Common myeloid progenitor, CD34-positive (primary cell): Measurements from ENCODE around the gene RUSF1.
"Not testable (repeated sequence)": the region's sequence is repeated elsewhere in the genome, so short reads cannot be mapped to it uniquely, and the experiment has no call there.

ENCODE experiments used
- CTCF ChIA-PET: fragments of 350-600 bp; sonication (Branson Sonifier 250); formaldehyde crosslinking; loops from one replicate; lab custom pipeline; 2021; ENCODE audit warnings: antibody characterized with exemption; lab: Charles Lee
- POLR2A ChIA-PET: fragments of 350-600 bp; sonication (Branson Sonifier 250); formaldehyde crosslinking; loops from one replicate; lab custom pipeline; 2021; ENCODE audit warnings: antibody characterized with exemption; lab: Charles Lee
- DNase-seq, 3 donors: peaks; one replicate each; pipeline versions ENCODE4 v3.0.0 to v3.0.0-alpha.2; 2013
- H3K27ac ChIP-seq, 2 experiments: 1 replicate in 1 of 2; 2 replicates in 1 of 2; pipeline ENCODE4 v1.7.0; 2013; ENCODE audit warnings: inconsistent platforms in 2 of 2, low read length in 2 of 2, mild to moderate bottlenecking in 2 of 2, low read depth in 1 of 2, moderate library complexity in 1 of 2; ENCODE audit not compliant: severe bottlenecking in 2 of 2, insufficient read depth in 1 of 2, poor library complexity in 1 of 2
- H3K27me3 ChIP-seq, 5 experiments: replicated peaks in 2 of 5; 1 replicate in 3 of 5; 2 replicates in 2 of 5; pipeline versions ENCODE4 v1.6.1 to v1.7.0; 2013; ENCODE audit warnings: low read length in 4 of 5, mild to moderate bottlenecking in 2 of 5, moderate library complexity in 2 of 5, inconsistent platforms in 1 of 5; ENCODE audit not compliant: insufficient read depth in 5 of 5, control insufficient read depth in 4 of 5
- H3K36me3 ChIP-seq, 4 experiments: 1 replicate in 2 of 4; 2 replicates in 2 of 4; pipeline versions ENCODE4 v1.6.1 to v1.7.0; 2013; ENCODE audit warnings: low read length in 3 of 4, control low read depth in 1 of 4, mild to moderate bottlenecking in 1 of 4; ENCODE audit not compliant: control insufficient read depth in 4 of 4, insufficient read depth in 4 of 4
- H3K4me1 ChIP-seq, 4 experiments: 1 replicate in 3 of 4; 2 replicates in 1 of 4; pipeline versions ENCODE4 v1.6.1 to v1.7.1; 2013; ENCODE audit warnings: low read length in 3 of 4, mild to moderate bottlenecking in 3 of 4, control low read depth in 1 of 4, inconsistent platforms in 1 of 4, moderate library complexity in 1 of 4; ENCODE audit not compliant: control insufficient read depth in 4 of 4, insufficient read depth in 4 of 4; ENCODE audit errors: control extremely low read depth in 1 of 4
- H3K4me3 ChIP-seq, 7 experiments: 1 replicate in 4 of 7; 2 replicates in 3 of 7; pipeline versions ENCODE4 v1.5.1 to v1.7.0; 2013; ENCODE audit warnings: mild to moderate bottlenecking in 7 of 7, low read length in 6 of 7, moderate library complexity in 6 of 7, inconsistent platforms in 2 of 7, low read depth in 2 of 7, control low read depth in 1 of 7; ENCODE audit not compliant: insufficient read depth in 4 of 7, control insufficient read depth in 1 of 7; ENCODE audit errors: extremely low read depth in 1 of 7
- H3K9me3 ChIP-seq, 5 experiments: 1 replicate in 4 of 5; 2 replicates in 1 of 5; pipeline versions ENCODE4 v1.6.1 to v1.7.1; 2013; ENCODE audit warnings: low read length in 4 of 5, mild to moderate bottlenecking in 2 of 5, inconsistent platforms in 1 of 5, low read depth in 1 of 5, moderate library complexity in 1 of 5; ENCODE audit not compliant: control insufficient read depth in 4 of 5, insufficient read depth in 2 of 5; ENCODE audit errors: control extremely low read depth in 1 of 5
- WGBS: methylation state at CpG from one replicate; pipeline ENCODE4 v1.1.5; 2013; ENCODE audit not compliant: insufficient coverage; 5-methylcytosine and 5-hydroxymethylcytosine counted together

RUSF1 gene

DNA sequence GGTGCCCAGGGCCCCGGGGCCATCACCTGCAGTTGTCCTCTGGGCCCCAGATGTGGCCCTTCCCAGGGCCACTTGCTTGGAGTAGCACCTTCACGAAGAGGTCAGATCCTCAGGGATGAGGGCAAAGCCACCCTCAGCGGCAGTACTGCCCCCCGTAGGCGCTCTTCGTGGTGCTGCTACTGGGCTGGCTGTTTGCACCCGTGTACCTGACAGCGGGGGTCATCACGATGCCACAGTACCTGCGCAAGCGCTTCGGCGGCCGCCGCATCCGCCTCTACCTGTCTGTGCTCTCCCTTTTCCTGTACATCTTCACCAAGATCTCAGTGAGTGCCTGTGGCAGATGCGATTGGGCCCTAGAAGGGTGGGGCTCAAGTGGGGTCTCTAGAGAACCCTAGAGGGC, 22.6 kb downstream of the RUSF1 start:
- Histone ChIP-seq H3K9me3 (no peaks in the 10 kb centered on the region), H3K27me3 (no peaks in the 10 kb centered on the region), H3K36me3 (peaks cover 3 to 12% (median 7%) of the 10 kb centered on the region in 4 experiments), H3K4me1 (peaks cover 0 to 37% (median 28%) of the 10 kb centered on the region in 4 experiments), H3K27ac (no peak overlapping the region), H3K4me3 (no peak overlapping the region)
- POLR2A ChIA-PET: no interaction called here
- CTCF ChIA-PET: interaction anchor here (1.7 kb wide), 1 partner anchor 9 kb away, joined by 5 read pairs; no protein-coding TSS in a partner anchor
- DNase-seq: no peak
- WGBS: 100% methylated on average over 13 of the region's 17 CpGs

DNA sequence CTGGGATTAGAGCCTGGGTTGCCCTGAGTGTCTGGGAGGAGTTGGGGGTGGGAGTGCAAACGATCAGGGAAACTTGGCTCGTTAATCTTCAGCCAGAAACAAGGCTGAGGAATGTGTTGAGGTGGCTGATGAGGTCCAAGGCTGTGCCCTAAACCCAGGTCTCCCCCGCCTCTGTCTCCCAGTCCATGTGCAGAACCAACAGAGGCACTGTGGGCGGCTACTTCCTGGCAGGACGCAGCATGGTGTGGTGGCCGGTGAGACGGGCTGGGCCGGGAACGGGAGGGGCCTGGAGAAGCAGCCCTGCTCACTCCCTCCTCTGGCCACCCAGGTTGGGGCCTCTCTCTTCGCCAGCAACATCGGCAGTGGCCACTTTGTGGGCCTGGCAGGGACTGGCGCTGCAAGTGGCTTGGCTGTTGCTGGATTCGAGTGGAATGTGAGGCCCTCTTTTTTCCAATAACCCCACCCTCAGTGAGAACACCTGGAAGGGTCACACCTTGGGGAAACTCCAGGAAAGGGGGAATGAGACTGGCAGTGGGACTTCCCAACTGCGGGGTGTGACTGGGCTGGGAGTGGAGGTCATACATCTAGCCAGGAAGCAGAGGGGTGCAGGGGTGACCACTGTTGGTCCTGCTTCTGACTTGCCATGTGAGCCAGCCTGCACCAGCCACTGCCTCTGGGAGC, 23.6 kb downstream of the RUSF1 start:
- 75% methylated on average over 11 of the region's 14 CpGs for WGBS
- POLR2A ChIA-PET: no interaction called here

DNA sequence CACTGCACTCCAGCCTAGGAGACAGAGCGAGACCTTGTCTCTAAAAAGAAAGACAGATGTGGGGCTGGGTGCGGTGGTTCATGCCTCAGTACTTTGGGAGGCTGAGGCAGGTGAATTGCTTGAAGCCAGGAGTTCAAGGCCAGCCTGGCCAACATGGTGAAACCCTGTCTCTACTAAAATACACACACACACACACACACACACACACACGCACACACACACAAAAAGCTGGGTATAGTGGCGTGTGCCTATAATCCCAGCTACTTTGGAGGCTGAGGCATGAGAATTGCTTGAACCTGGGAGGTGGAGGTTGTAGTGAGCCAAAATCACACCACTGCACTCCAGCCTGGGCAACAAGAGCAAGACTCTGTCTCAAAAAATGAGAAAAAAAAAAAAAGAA, 24.1 kb downstream of the RUSF1 start:
- peaks cover 0 to 32% (median 31%) of the 10 kb centered on the region in 4 experiments for H3K4me1 ChIP-seq
- H3K4me3 ChIP-seq, H3K9me3 ChIP-seq, H3K27ac ChIP-seq, H3K36me3 ChIP-seq, H3K27me3 ChIP-seq, DNase-seq, CTCF ChIA-PET, POLR2A ChIA-PET: not testable (repeated sequence)
- 100% methylated on average over 2 of the region's 4 CpGs for WGBS

More for the DNA sequence above, 23.6 kb downstream of the RUSF1 start:
- H3K4me1 ChIP-seq: peaks cover 0 to 32% (median 31%) of the 10 kb centered on the region in 4 experiments
- no peaks in the 10 kb centered on the region for H3K27me3 ChIP-seq
- H3K9me3 ChIP-seq: no peaks in the 10 kb centered on the region
- no peak overlapping the region for H3K27ac ChIP-seq
- peaks cover 0 to 2% (median 0%) of the 10 kb centered on the region in 4 experiments for H3K36me3 ChIP-seq
- no peak for DNase-seq
- CTCF ChIA-PET: interaction anchor here (1.7 kb wide), 1 partner anchor 9 kb away, joined by 5 read pairs; no protein-coding TSS in a partner anchor
- no peak overlapping the region for H3K4me3 ChIP-seq

DNA sequence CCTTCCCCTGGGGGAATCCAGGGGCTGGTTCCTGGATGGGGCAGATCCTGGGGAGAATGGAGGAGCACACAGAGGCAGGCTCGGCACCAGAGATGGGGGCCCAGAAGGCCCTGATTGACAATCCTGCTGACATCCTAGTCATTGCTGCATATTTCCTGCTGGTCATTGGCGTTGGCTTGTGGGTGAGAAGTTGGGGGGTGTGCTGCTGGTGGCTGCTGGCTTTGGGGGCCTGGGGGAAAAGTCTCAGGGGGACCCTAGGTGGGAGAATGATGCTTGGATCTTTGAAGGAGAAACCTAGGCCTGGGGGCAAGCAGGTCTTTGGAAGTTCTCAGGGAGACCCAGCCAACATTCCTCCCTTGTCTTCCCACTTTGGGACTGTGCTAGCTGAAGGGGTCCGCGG, 25.1 kb downstream of the RUSF1 start, which contains the start of gene SLC5A2:
Gene SLC5A2 (plus strand): TSS at position 43 of the 400 bp plus-strand sequence. CDS start 14 bp downstream, at position 57.
- POLR2A ChIA-PET: no interaction called here
- Histone ChIP-seq H3K27me3 (no peaks in the 10 kb centered on the region), H3K9me3 (no peaks in the 10 kb centered on the region), H3K36me3 (no peaks in the 10 kb centered on the region), H3K4me1 (peaks cover 0 to 29% (median 24%) of the 10 kb centered on the region in 4 experiments), H3K4me3 (no peak within 1 kb of the TSS), H3K27ac (no peak within 1 kb of the TSS)
- DNase-seq: no peak
- 96% methylated on average over 3 of the region's 4 CpGs for WGBS
- CTCF ChIA-PET: interaction anchor here (2.9 kb wide), 1 partner anchor 25 kb away, joined by 7 read pairs; no protein-coding TSS in a partner anchor

DNA sequence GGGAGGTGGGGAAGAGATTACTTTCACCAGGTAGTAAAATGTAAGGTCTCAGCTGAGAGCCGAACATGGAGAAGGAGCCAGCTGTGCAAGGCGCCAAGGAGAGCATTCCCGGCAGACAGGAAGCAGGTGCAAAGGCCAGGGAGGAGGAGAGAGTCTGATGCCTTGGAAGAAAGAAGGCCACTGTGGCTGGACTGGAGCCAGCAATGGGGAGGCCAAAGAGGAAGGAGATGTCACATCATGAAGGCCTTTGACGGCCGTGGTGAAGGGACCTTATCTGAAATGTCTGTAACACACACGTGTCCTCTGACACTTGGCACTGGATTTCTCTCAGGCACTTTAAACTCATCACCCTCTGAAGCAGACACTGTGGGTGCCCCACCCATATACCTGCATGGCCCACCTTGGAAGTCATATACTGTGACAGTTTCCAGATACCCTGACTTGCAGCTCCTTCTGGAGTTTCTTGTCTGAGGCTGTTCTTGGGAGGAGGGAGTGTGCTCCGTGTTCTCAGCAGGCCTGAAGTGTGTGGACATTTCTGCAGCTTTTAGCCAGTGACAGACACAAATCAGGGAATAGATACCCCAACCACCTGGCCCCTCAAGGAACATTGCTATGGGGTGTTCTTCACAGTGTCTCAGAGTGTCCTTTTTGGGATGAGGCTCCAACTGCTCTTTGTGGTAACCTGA, 27.2 kb downstream of the RUSF1 start:
- H3K4me1 ChIP-seq: peaks cover 0 to 33% (median 28%) of the 10 kb centered on the region in 4 experiments
- ChIA-PET POLR2A (no interaction called here), CTCF (interaction anchor here (1.2 to 2.9 kb wide), 3 partner anchors 21 to 217 kb away, joined by 4 to 7 read pairs (median 4); no protein-coding TSS in a partner anchor)
- DNase-seq: peak in 2 of 3 donors; percentile 34 to 42
- H3K36me3 ChIP-seq: no peaks in the 10 kb centered on the region
- 25% methylated on average over 7 of the region's 7 CpGs for WGBS
- H3K27ac ChIP-seq: no peak overlapping the region
- H3K27me3 ChIP-seq: no peaks in the 10 kb centered on the region
- H3K4me3 ChIP-seq: no peak overlapping the region
- no peaks in the 10 kb centered on the region for H3K9me3 ChIP-seq

DNA sequence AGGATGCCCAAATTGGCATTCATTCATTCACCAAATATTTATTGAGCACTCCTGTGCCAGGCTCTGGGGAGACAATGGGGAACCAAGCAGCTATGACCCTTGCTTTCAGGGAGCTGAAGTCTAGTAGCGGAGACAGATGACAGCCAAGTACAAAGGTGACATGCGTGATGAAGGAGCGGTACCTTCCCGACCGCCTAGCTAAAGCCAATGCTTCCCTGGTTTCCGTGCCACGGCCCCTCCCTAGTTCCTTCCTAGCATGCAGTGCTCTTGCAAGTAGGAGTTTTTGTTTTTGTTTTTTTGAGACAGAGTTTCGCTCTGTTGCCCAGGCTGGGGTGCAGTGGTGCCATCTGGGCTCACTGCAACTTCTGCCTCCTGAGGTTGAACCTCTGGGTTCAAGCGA, 28.4 kb downstream of the RUSF1 start:
- WGBS: 98% methylated on average over 8 of the region's 9 CpGs
- DNase-seq: no peak
- Histone ChIP-seq H3K27ac (no peak overlapping the region), H3K36me3 (peaks cover 0 to 2% (median 0%) of the 10 kb centered on the region in 4 experiments), H3K9me3 (no peaks in the 10 kb centered on the region), H3K4me3 (no peak overlapping the region), H3K27me3 (no peaks in the 10 kb centered on the region), H3K4me1 (peaks cover 0 to 34% (median 31%) of the 10 kb centered on the region in 4 experiments)
- CTCF ChIA-PET: interaction anchor here (0.6 to 1.3 kb wide), 2 partner anchors 218 to 534 kb away, joined by 3 to 4 read pairs; no protein-coding TSS in a partner anchor
- POLR2A ChIA-PET: no interaction called here
